Endothelial cell of umbilical vein (primary cell): ENCODE data around the gene OLA1.

Source experiments
- CTCF ChIP-seq, 2 donors: IDR thresholded peaks; 1 replicate in 1 of 2; 2 replicates in 1 of 2; pipeline ENCODE4 v1.5.1; 2011; ENCODE audit warnings: low read length in 2 of 2, mild to moderate bottlenecking in 2 of 2, moderate library complexity in 2 of 2, control low read depth in 1 of 2, inconsistent platforms in 1 of 2, low read depth in 1 of 2; ENCODE audit not compliant: insufficient read depth in 1 of 2; ENCODE audit errors: extremely low read depth in 1 of 2
- EZH2 ChIP-seq: IDR thresholded peaks from 2 replicates; pipeline ENCODE4 v1.6.1; 2012; ENCODE audit warnings: borderline replicate concordance, low read depth, mild to moderate bottlenecking, moderate library complexity, low read length, inconsistent platforms; ENCODE audit not compliant: severe bottlenecking
- MAX ChIP-seq: IDR thresholded peaks from 2 replicates; pipeline ENCODE4 v1.6.1; 2011; ENCODE audit not compliant: insufficient read depth, insufficient read length
- MYC ChIP-seq: IDR thresholded peaks from one replicate; pipeline ENCODE4 v1.6.1; 2011; ENCODE audit warnings: mild to moderate bottlenecking, low read depth, low read length
- POLR2A ChIP-seq: IDR thresholded peaks from 2 replicates; pipeline ENCODE4 v1.6.1; 2012; ENCODE audit warnings: low read depth, mild to moderate bottlenecking, control low read depth, low read length
- POLR2AphosphoS5 ChIP-seq: IDR thresholded peaks from 2 replicates; pipeline ENCODE4 v1.6.1; 2012; ENCODE audit warnings: low read depth, mild to moderate bottlenecking, control low read depth, low read length, moderate library complexity; ENCODE audit not compliant: insufficient read depth

- TF ChIP-seq MYC (no peak), CTCF (IDR thresholded peaks at IDR 0.05; ENCODE audit: extremely low read depth in 1 of 2, insufficient read depth in 1 of 2, low read depth in 1 of 2, low read length in 2 of 2) (no peak), POLR2A (no peak), POLR2AphosphoS5 (no peak), MAX (no peak), EZH2 (no peak)
These were observed 176.3 kb downstream of the OLA1 start for GRCh38 chr2:174072069-174072468.
